ENCODE data around the gene EPHA10. TPM values are rescaled to one million over a fixed set of nuclear protein-coding genes. Genes with fewer than 3 reads are reported as not detected.

The EPHA10 gene
- under 1 TPM; 0.17 to 0.83 (median 0.39) TPM for total RNA-seq

DNA sequence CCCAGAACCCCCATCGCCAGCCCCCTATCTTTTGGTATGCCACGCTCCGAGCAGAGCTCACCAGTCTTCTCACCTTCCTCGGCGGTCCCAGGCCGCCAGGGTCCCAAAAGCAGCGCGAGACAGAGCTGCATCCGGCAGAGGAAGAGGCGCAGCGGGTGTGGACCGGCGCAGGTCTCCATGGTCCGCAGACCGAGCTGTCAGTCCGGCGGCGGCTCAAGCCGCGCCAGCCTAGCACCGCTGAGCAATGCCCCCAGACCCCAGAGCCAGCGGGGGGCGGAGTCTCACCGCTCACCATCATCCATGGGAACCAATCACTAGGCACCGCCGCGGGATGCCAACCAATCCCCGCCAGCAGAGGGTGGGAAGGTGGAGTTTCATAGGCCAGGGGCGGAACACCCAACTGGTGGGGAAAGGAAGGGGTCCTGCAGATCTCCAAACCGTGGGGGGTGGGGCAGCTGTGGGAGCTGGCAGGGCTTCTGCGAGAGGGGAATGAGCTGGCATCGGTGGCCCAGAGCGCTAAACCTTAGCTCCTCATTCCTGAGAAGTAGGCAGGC, at the start of gene EPHA10:
Gene EPHA10 (minus strand): TSS at position 233 of the 554 bp plus-strand sequence. CDS start 54 bp downstream, at position 179.
- Histone ChIP-seq H3K27ac (replicated peaks in 1 of 4) (no peak within 1 kb of the TSS), H3K4me1 (peaks cover 0 to 12% (median 5%) of the 10 kb centered on the region in 4 donors), H3K9me3 (no peaks in the 10 kb centered on the region), H3K27me3 (peaks cover 0 to 100% (median 34%) of the 10 kb centered on the region in 4 donors), H3K36me3 (no peaks in the 10 kb centered on the region), H3K4me3 (no peak within 1 kb of the TSS)
- TF ChIP-seq, protein P1, sequence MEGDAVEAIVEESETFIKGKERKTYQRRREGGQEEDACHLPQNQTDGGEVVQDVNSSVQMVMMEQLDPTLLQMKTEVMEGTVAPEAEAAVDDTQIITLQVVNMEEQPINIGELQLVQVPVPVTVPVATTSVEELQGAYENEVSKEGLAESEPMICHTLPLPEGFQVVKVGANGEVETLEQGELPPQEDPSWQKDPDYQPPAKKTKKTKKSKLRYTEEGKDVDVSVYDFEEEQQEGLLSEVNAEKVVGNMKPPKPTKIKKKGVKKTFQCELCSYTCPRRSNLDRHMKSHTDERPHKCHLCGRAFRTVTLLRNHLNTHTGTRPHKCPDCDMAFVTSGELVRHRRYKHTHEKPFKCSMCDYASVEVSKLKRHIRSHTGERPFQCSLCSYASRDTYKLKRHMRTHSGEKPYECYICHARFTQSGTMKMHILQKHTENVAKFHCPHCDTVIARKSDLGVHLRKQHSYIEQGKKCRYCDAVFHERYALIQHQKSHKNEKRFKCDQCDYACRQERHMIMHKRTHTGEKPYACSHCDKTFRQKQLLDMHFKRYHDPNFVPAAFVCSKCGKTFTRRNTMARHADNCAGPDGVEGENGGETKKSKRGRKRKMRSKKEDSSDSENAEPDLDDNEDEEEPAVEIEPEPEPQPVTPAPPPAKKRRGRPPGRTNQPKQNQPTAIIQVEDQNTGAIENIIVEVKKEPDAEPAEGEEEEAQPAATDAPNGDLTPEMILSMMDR (IDR thresholded peaks at IDR 0.05): no peak
- TF ChIP-seq EP300 (IDR thresholded peaks at IDR 0.05) (no peak), POLR2A (IDR thresholded peaks at IDR 0.05; ENCODE audit: low read depth) (no peak), POLR2AphosphoS5 (IDR thresholded peaks at IDR 0.05) (no peak)
- intact Hi-C loops (cut with DNase I): no loop called here
- DNase-seq (ENCODE audit: extremely low spot score): no peak
- 5% methylated on average over 16 of the region's 33 CpGs for WGBS

DNA sequence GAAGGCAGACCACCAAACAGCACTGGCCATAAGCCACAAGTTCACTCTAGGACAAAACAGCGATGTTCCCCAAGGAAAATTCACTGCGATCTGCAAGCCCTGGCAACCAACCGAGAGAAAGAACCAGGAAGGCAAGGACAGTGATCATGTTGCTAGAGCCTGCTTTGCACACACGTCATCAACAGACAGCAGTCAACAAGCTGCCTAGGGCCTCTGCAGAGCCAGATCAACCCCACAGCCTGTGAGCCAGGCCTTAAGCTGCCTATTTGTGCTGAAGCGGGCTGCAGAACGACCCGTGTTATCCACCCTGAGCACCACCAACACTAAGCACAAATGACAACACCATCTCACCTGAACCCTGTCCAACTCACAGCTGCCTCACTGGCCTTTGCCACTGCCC, 49.3 kb upstream of the EPHA10 start:
- Histone ChIP-seq H3K27me3 (no peaks in the 10 kb centered on the region), H3K4me3 (no peak overlapping the region), H3K27ac (replicated peaks in 1 of 4) (no peak overlapping the region), H3K4me1 (peaks cover 7 to 38% (median 33%) of the 10 kb centered on the region in 4 donors), H3K36me3 (peaks cover 6 to 45% (median 38%) of the 10 kb centered on the region in 4 donors), H3K9me3 (no peaks in the 10 kb centered on the region)
- DNase-seq (ENCODE audit: extremely low spot score): no peak
- TF ChIP-seq POLR2AphosphoS5 (IDR thresholded peaks at IDR 0.05) (no peak), EP300 (IDR thresholded peaks at IDR 0.05) (no peak)
- TF ChIP-seq, protein P1 (IDR thresholded peaks at IDR 0.05): no peak
- intact Hi-C loops (cut with DNase I): no loop called here
- WGBS: 89% methylated on average over 4 of the region's 7 CpGs

DNA sequence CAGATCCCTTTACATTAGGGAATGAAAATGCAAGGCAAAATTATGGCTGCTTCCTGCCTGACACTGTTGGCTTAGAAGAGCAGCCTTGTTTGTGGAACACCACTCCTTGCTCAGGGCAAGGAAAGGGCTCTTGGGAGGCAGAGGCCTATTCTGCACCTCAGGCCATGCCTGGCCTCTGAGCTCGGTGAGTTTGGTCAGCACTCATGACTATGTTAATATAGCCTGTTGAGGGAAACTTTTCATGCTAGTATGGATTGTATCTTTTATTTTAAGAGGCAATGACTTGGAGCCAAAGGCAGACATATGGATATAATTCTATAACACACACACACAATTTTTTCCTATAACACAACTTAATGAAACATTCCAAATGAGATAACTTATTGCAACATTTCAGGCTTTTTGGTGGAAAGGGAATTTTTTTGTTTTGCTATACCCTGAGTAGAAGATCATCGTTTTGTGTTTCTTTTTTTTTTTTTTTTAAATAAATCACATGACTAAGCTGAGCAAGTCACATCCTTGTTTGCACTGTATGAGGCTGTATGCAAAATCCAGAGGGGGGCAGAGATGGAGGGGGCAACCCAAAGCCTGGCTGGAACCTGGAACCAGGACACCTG, 48.7 kb upstream of the EPHA10 start:
- 69% methylated on average over 2 of the region's 2 CpGs for WGBS
- Histone ChIP-seq H3K4me3 (no peak overlapping the region), H3K27me3 (no peaks in the 10 kb centered on the region), H3K4me1 (peaks cover 12 to 43% (median 39%) of the 10 kb centered on the region in 4 donors), H3K9me3 (no peaks in the 10 kb centered on the region), H3K36me3 (peaks cover 6 to 39% (median 32%) of the 10 kb centered on the region in 4 donors), H3K27ac (replicated peaks in 1 of 4) (no peak overlapping the region)
- no peak for DNase-seq (ENCODE audit: extremely low spot score)
- TF ChIP-seq EP300 (IDR thresholded peaks at IDR 0.05): no peak
- TF ChIP-seq, protein P1 (IDR thresholded peaks at IDR 0.05): no peak
- TF ChIP-seq POLR2A (IDR thresholded peaks at IDR 0.05; ENCODE audit: low read depth): no peak
- no peak for TF ChIP-seq POLR2AphosphoS5 (IDR thresholded peaks at IDR 0.05)
- intact Hi-C loops (cut with DNase I): no loop called here

DNA sequence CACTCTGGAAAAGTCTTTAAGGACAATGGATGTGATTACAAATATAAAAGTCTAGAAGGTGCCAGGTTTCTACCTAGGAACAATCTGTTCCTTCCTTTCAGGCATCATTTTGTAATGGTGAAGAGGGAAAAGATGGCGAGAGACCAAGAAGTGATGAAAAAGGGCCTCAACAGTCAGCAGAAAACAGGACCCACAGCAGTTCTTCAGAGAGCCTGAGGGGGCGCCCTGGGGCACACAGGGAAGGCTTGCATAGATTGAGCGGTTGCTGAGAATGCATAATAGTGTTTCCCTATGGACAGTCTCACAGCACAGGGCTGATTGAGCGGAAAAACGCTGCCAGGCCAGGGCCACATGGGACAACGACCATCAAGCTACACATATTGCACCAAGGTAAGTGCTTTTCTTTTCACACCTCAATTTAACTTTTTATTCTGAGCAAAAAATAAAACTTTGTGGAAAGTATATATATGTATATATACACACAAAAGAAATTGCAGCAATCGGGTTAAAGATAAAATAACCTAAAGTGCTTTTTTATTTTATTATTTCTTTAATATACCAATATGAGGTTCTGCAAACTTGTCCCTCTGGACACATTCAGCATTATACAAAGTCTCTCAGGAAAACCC, 46.2 kb upstream of the EPHA10 start:
- no peak for DNase-seq (ENCODE audit: extremely low spot score)
- H3K27ac ChIP-seq (replicated peaks in 1 of 4): peak overlapping the region in 1 of 4 donors; percentile 22

More for the DNA sequence above, 46.2 kb upstream of the EPHA10 start:
- Histone ChIP-seq H3K4me3 (no peak overlapping the region), H3K36me3 (peaks cover 6 to 29% (median 25%) of the 10 kb centered on the region in 4 donors), H3K4me1 (peaks cover 19 to 43% (median 40%) of the 10 kb centered on the region in 4 donors), H3K9me3 (no peaks in the 10 kb centered on the region), H3K27me3 (no peaks in the 10 kb centered on the region)
- TF ChIP-seq, protein P1 (IDR thresholded peaks at IDR 0.05): peak; percentile 47 to 87 (median 59)
- no peak for TF ChIP-seq POLR2A (IDR thresholded peaks at IDR 0.05; ENCODE audit: low read depth)
- TF ChIP-seq EP300 (IDR thresholded peaks at IDR 0.05): no peak
- TF ChIP-seq POLR2AphosphoS5 (IDR thresholded peaks at IDR 0.05): peak in 1 of 2 donors; percentile 45
- intact Hi-C loops (cut with DNase I): no loop called here
- 37% methylated on average over 7 of the region's 7 CpGs for WGBS
